Keratinocyte (primary cell): Measurements from ENCODE around the gene TP53BP1.

Source experiments
- EZH2 ChIP-seq: IDR thresholded peaks from one replicate; pipeline ENCODE4 v1.6.1; 2012; ENCODE audit warnings: inconsistent platforms, mild to moderate bottlenecking, low read length, moderate library complexity
- TF ChIP-seq, protein P1 (sequence below), 3 experiments: IDR thresholded peaks in 1 of 3; conservative IDR thresholded peaks in 1 of 3; optimal IDR thresholded peaks in 1 of 3; 2 replicates in 2 of 3; 3 replicates in 1 of 3; pipeline versions ENCODE3 to v1.5.1; 2011; ENCODE audit warnings: low read length in 3 of 3, mild to moderate bottlenecking in 3 of 3, moderate library complexity in 2 of 3, control low read depth in 1 of 3, inconsistent platforms in 1 of 3; ENCODE audit not compliant: insufficient read depth in 2 of 3; ENCODE audit errors: extremely low read depth in 1 of 3

DNA sequence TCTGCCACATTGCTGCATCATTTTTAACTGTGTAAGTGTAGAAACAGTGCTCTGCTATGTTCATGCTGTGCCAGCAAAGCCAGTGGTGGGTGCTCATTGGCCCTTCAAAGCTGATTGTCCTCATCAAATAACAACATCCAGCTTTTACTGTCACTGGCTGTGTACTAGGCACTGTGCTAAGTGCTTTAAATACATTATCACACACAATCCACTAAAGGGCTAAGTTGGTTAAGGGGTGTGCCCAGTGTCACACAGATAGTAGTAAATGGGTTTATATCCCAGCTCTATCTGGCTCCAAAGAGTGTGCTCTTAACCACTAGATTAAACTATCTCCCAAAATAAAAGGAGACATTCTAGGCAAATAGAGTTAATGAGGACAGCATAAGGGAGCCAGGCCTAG lies 114.4 kb downstream of the TP53BP1 start:
- TF ChIP-seq, protein P1, sequence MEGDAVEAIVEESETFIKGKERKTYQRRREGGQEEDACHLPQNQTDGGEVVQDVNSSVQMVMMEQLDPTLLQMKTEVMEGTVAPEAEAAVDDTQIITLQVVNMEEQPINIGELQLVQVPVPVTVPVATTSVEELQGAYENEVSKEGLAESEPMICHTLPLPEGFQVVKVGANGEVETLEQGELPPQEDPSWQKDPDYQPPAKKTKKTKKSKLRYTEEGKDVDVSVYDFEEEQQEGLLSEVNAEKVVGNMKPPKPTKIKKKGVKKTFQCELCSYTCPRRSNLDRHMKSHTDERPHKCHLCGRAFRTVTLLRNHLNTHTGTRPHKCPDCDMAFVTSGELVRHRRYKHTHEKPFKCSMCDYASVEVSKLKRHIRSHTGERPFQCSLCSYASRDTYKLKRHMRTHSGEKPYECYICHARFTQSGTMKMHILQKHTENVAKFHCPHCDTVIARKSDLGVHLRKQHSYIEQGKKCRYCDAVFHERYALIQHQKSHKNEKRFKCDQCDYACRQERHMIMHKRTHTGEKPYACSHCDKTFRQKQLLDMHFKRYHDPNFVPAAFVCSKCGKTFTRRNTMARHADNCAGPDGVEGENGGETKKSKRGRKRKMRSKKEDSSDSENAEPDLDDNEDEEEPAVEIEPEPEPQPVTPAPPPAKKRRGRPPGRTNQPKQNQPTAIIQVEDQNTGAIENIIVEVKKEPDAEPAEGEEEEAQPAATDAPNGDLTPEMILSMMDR (optimal IDR thresholded peaks at IDR 0.05 in 1 of 3, IDR thresholded peaks at IDR 0.05 in 1 of 3, conservative IDR thresholded peaks at IDR 0.05 in 1 of 3; ENCODE audit: extremely low read depth in 1 of 3, insufficient read depth in 2 of 3, low read length in 3 of 3): no peak
- no peak for TF ChIP-seq EZH2
